BE2C (cell line): Measurements from ENCODE around the gene MTX1.
"Not testable (repeated sequence)": the region's sequence is repeated elsewhere in the genome, so short reads cannot be mapped to it uniquely, and the experiment has no call there.

Experiments
- DNase-seq: peaks from one replicate; pipeline ENCODE4 v3.0.0-alpha.2; 2020
- H3K27me3 ChIP-seq: fragments of 250-450 bp; sonication (Bioruptor Pico); 2 replicates; pipeline ENCODE4 v1.5.1; 2020; ENCODE audit warnings: mild to moderate bottlenecking
- H3K36me3 ChIP-seq: fragments of 250-450 bp; sonication (Bioruptor Pico); 2 replicates; pipeline ENCODE4 v1.5.1; 2020; ENCODE audit warnings: mild to moderate bottlenecking
- H3K4me1 ChIP-seq: fragments of 250-450 bp; sonication (Bioruptor Pico); 2 replicates; pipeline ENCODE4 v1.5.1; 2020
- H3K4me3 ChIP-seq: 2 replicates; pipeline ENCODE4 v1.5.1; 2011; ENCODE audit warnings: low read depth, low read length
- H3K9me3 ChIP-seq: fragments of 250-450 bp; sonication (Bioruptor Pico); 2 replicates; pipeline ENCODE4 v1.5.1; 2020
- TF ChIP-seq, protein P1 (sequence below): IDR thresholded peaks from 2 replicates; pipeline ENCODE4 v1.5.1; 2012; ENCODE audit warnings: mild to moderate bottlenecking, low read depth, low read length

MTX1 gene

GRCh38 chr1:155193275-155193990 lies 15.1 kb upstream of the MTX1 start:
- DNase-seq: peak; percentile 92
- no peaks in the 10 kb centered on the region for H3K9me3 ChIP-seq
- TF ChIP-seq, protein P1, sequence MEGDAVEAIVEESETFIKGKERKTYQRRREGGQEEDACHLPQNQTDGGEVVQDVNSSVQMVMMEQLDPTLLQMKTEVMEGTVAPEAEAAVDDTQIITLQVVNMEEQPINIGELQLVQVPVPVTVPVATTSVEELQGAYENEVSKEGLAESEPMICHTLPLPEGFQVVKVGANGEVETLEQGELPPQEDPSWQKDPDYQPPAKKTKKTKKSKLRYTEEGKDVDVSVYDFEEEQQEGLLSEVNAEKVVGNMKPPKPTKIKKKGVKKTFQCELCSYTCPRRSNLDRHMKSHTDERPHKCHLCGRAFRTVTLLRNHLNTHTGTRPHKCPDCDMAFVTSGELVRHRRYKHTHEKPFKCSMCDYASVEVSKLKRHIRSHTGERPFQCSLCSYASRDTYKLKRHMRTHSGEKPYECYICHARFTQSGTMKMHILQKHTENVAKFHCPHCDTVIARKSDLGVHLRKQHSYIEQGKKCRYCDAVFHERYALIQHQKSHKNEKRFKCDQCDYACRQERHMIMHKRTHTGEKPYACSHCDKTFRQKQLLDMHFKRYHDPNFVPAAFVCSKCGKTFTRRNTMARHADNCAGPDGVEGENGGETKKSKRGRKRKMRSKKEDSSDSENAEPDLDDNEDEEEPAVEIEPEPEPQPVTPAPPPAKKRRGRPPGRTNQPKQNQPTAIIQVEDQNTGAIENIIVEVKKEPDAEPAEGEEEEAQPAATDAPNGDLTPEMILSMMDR: peak; percentile 97
- H3K27me3 ChIP-seq: no peaks in the 10 kb centered on the region
- peak overlapping the region; percentile 65 for H3K4me3 ChIP-seq
- H3K36me3 ChIP-seq: peaks cover 7% of the 10 kb centered on the region
- H3K4me1 ChIP-seq: peaks cover 7% of the 10 kb centered on the region

DNA sequence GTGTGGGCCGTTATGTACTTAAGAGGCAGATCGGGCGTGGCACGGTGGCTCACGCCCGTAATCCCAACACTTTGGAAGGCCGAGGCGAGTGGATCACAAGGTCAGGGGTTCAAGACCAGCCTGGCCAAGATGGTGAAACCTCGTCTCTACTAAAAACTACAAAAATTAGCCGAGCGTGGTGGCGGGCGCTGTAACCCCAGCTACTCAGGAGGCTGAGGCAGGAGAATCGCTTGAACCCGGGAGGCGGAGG lies 14.6 kb upstream of the MTX1 start:
- DNase-seq, H3K4me1 ChIP-seq, H3K27me3 ChIP-seq, H3K9me3 ChIP-seq: not testable (repeated sequence)
- Histone ChIP-seq H3K36me3 (peaks cover 11% of the 10 kb centered on the region), H3K4me3 (peak overlapping the region; percentile 65)

DNA sequence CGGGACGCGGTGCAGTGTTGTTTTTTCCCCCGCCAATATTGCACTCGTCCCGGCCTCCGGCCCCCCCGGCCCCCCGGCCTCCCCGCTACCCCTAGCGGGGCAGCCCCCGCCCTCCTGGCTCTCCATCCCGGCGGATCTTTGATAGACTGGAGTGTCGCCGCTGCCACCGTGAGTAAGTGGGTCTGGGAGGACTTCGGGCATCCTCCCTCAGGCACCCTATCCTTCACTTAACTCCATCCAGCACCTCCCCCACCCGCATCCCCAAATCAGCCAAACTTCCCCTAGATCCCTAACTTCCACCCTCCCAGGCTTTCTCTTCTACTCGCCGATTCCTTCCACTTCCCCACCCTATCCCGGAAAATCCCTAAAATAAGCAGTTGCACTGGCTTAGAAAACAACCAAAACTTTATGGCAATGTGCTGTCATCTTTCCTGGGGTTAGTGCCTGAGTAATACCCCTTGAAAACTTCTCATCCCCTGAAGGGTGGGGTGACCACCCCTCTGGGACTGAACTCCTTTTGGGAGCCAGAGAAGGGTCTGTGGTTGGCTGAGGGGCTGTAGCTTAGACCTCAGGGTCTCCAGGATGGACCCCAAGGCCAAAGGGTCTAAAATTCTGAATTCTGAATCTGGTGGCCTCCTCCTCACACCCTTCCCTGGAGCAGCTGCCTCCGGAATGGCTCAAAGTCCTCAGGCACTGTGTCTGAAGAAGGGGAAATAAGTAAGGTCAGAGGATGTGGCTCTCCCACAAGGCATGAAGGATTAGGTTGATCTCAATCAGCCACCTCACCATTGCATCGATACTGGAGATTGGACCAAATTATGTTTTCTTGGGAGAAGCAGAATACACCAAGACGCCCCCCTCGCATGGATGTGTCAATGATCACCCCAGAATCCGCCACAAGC lies 13.0 kb upstream of the MTX1 start:
- no peaks in the 10 kb centered on the region for H3K9me3 ChIP-seq
- DNase-seq: no peak
- TF ChIP-seq, protein P1: no peak

DNA sequence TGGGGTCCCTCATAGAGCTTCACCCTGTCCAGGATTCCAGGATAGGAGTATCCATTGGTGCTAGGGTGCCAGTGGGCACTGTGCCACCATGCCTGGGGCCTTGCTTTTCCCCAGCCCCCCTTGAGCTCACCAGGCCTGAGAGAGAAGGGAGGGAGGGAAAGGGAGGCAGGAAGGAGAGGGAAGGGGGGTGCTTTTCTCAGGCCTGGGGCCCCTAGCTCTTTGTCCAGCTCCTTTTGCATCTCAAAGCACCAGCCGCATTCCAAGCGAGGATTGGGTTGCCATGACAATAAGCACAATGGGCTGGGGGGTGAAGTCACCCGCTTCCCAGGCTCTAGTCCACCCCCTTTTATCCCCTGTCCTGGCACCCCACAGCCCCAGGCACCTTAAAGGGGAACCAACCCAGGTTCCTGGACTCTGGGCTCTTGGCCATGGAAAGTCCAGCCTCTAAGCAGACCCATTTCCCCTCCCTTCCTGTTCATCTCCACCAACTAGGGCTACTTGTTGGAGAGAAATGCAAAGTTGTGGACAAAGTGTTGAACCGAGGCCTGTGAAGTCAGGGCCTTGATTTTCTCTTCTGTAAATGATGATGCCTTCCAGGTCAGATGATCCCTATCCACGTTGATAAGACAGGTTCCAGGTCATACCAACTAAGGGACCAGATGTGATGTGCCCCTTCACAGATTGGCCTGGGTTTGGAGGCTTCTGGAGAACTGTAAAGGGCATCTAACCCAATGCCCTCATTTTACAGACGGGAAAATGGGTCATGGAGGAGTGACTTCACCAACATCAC lies 12.2 kb upstream of the MTX1 start:
- H3K36me3 ChIP-seq: peaks cover 15% of the 10 kb centered on the region
- DNase-seq: no peak
- no peaks in the 10 kb centered on the region for H3K27me3 ChIP-seq
- H3K4me3 ChIP-seq: peak overlapping the region; percentile 65
- TF ChIP-seq, protein P1: no peak
- peaks cover 7% of the 10 kb centered on the region for H3K4me1 ChIP-seq
- H3K9me3 ChIP-seq: no peaks in the 10 kb centered on the region

More for the DNA sequence above, 13.0 kb upstream of the MTX1 start:
- peak overlapping the region; percentile 65 for H3K4me3 ChIP-seq
- no peaks in the 10 kb centered on the region for H3K27me3 ChIP-seq
- H3K36me3 ChIP-seq: peaks cover 14% of the 10 kb centered on the region
- H3K4me1 ChIP-seq: peaks cover 7% of the 10 kb centered on the region

GRCh38 chr1:155196893-155197638 lies 11.4 kb upstream of the MTX1 start:
- H3K27me3 ChIP-seq: no peaks in the 10 kb centered on the region
- peaks cover 7% of the 10 kb centered on the region for H3K4me1 ChIP-seq
- TF ChIP-seq, protein P1: no peak
- no peak overlapping the region for H3K4me3 ChIP-seq
- peaks cover 20% of the 10 kb centered on the region for H3K36me3 ChIP-seq
- H3K9me3 ChIP-seq: no peaks in the 10 kb centered on the region
- no peak for DNase-seq
